Esophagus squamous epithelium (tissue), 5 donors: ENCODE data around the gene SLC6A3. TPM values are rescaled to one million over a fixed set of nuclear protein-coding genes. Genes with fewer than 3 reads are reported as not detected.

Experiments
- DNase-seq: peaks from one replicate; lab custom pipeline; 2025; lab: John Stamatoyannopoulos, UW
- H3K27ac ChIP-seq, 4 donors: fragments of 200-600 bp; sonication (generic); one replicate each; pipeline ENCODE4 v1.5.1; 2016 to 2019; ENCODE audit warnings: mild to moderate bottlenecking in 1 of 4
- H3K27me3 ChIP-seq, 4 donors: fragments of 200-600 bp; sonication (generic); 1 replicate in 3 of 4; 2 replicates in 1 of 4; pipeline versions ENCODE4 v1.5.1 to v1.6.0; 2017 to 2021; ENCODE audit warnings: antibody characterized with exemption in 1 of 4
- H3K36me3 ChIP-seq, 3 donors: fragments of 200-600 bp; sonication (generic); one replicate each; pipeline ENCODE4 v1.5.1; 2016 to 2019
- H3K4me1 ChIP-seq, 3 donors: fragments of 200-600 bp; sonication (generic); one replicate each; pipeline ENCODE4 v1.5.1; 2017 to 2019
- H3K4me3 ChIP-seq, 4 donors: fragments of 200-600 bp; sonication (generic); 1 replicate in 3 of 4; 2 replicates in 1 of 4; pipeline ENCODE4 v1.5.1; 2016 to 2019; ENCODE audit warnings: mild to moderate bottlenecking in 2 of 4, moderate library complexity in 1 of 4
- H3K9me3 ChIP-seq, 3 donors: fragments of 200-600 bp; sonication (generic); one replicate each; pipeline ENCODE4 v1.5.1; 2016 to 2019
- CTCF ChIP-seq, 6 experiments: fragments of 450-650 bp in 4 of 6; fragments of 200-600 bp in 2 of 6; sonication (generic) in 2 of 6; IDR thresholded peaks; one replicate each; pipeline ENCODE4 v1.5.1; 2016 to 2019; ENCODE audit warnings: antibody characterized with exemption in 6 of 6, mild to moderate bottlenecking in 4 of 6, moderate library complexity in 4 of 6
- POLR2A ChIP-seq, 4 donors: fragments of 450-650 bp; IDR thresholded peaks; one replicate each; pipeline ENCODE4 v1.6.1; 2017; ENCODE audit warnings: antibody characterized with exemption in 4 of 4, mild to moderate bottlenecking in 4 of 4, moderate library complexity in 3 of 4
- WGBS, 2 donors: methylation state at CpG; one replicate each; pipeline ENCODE4 v1.1.5; 2018; 5-methylcytosine and 5-hydroxymethylcytosine counted together
- intact Hi-C: fragments of 100-400 bp; cut with DNase I; formaldehyde crosslinking; loops from one replicate; pipeline ENCODE4 v1.15.0; 2022
- total RNA-seq, 4 donors: library from RNA; depleted of rRNA; stranded (reverse); fragments of >200 nt; gene quantifications; one replicate each; pipeline ENCODE4 v1.1.0, GENCODE V29; 2016
- donor health status: DM: yes; HTN: yes; CAD: no.

Gene SLC6A3
- total RNA-seq, 4 donors from 2014 or later = 0.19 TPM; not detected in 3

- no peak for TF ChIP-seq POLR2A (IDR thresholded peaks at IDR 0.05)
- TF ChIP-seq CTCF (IDR thresholded peaks at IDR 0.05) = no peak
- no peak overlapping the region for H3K4me3 ChIP-seq
- H3K9me3 ChIP-seq = no peaks in the 10 kb centered on the region
- H3K27me3 ChIP-seq = peaks cover 0 to 100% (median 0%) of the 10 kb centered on the region in 4 donors
- H3K4me1 ChIP-seq = no peaks in the 10 kb centered on the region
- DNase-seq = no peak
- H3K27ac ChIP-seq = no peak overlapping the region
- H3K36me3 ChIP-seq = no peaks in the 10 kb centered on the region
- WGBS, 2 donors = 61 to 62% methylated on average over 7 to 9 of the region's 11 CpGs
- intact Hi-C loops = no loop called here
Measured at GRCh38 chr5:1392261-1392660, 53.0 kb downstream of the SLC6A3 start.

GRCh38 chr5:1391691-1392090, 53.5 kb downstream of the SLC6A3 start:
- Histone ChIP-seq H3K27ac (no peak overlapping the region), H3K27me3 (peaks cover 0 to 100% (median 0%) of the 10 kb centered on the region in 4 donors), H3K36me3 (no peaks in the 10 kb centered on the region), H3K9me3 (no peaks in the 10 kb centered on the region), H3K4me3 (no peak overlapping the region), H3K4me1 (peaks cover 1 to 5% (median 3%) of the 10 kb centered on the region in 3 donors)
- DNase-seq = no peak
- WGBS, 2 donors = no CpG with 5 or more reads among the region's 11 CpGs
- intact Hi-C loops = no loop called here
- TF ChIP-seq POLR2A (IDR thresholded peaks at IDR 0.05) = no peak
- no peak for TF ChIP-seq CTCF (IDR thresholded peaks at IDR 0.05)

GRCh38 chr5:1390861-1391600, 54.2 kb downstream of the SLC6A3 start:
- Histone ChIP-seq H3K4me1 (peaks cover 5 to 12% (median 5%) of the 10 kb centered on the region in 3 donors), H3K36me3 (no peaks in the 10 kb centered on the region), H3K4me3 (no peak overlapping the region), H3K9me3 (no peaks in the 10 kb centered on the region), H3K27ac (no peak overlapping the region), H3K27me3 (peaks cover 0 to 98% (median 0%) of the 10 kb centered on the region in 4 donors)
- 52 to 82% methylated on average over 7 to 14 of the region's 21 CpGs for WGBS, 2 donors
- DNase-seq = no peak
- intact Hi-C loops = no loop called here
- TF ChIP-seq POLR2A (IDR thresholded peaks at IDR 0.05) (no peak), CTCF (IDR thresholded peaks at IDR 0.05) (no peak)

- H3K27me3 ChIP-seq = peaks cover 0 to 91% (median 0%) of the 10 kb centered on the region in 4 donors
Measured at GRCh38 chr5:1390333-1390732, 54.9 kb downstream of the SLC6A3 start.

More at GRCh38 chr5:1390333-1390732, 54.9 kb downstream of the SLC6A3 start:
- no peaks in the 10 kb centered on the region for H3K36me3 ChIP-seq
- no peak for DNase-seq
- H3K4me3 ChIP-seq = no peak overlapping the region
- 53 to 83% methylated on average over 2 to 3 of the region's 7 CpGs for WGBS, 2 donors
- no peak overlapping the region for H3K27ac ChIP-seq
- H3K9me3 ChIP-seq = no peaks in the 10 kb centered on the region
- TF ChIP-seq POLR2A (IDR thresholded peaks at IDR 0.05) = no peak
- TF ChIP-seq CTCF (IDR thresholded peaks at IDR 0.05) = no peak
- H3K4me1 ChIP-seq = peaks cover 5 to 19% (median 7%) of the 10 kb centered on the region in 3 donors
- intact Hi-C loops = no loop called here
